Esophagus squamous epithelium (tissue), 5 donors: ENCODE results near the gene ITPKB. TPM values are rescaled to one million over a fixed set of nuclear protein-coding genes. Genes with fewer than 3 reads are reported as not detected.
"Not testable (repeated sequence)": the region's sequence is repeated elsewhere in the genome, so short reads cannot be mapped to it uniquely, and the experiment has no call there.

Experiments
- DNase-seq: peaks from one replicate; lab custom pipeline; 2025; lab: John Stamatoyannopoulos, UW
- H3K27ac ChIP-seq, 4 donors: fragments of 200-600 bp; sonication (generic); one replicate each; pipeline ENCODE4 v1.5.1; 2016 to 2019; ENCODE audit warnings: mild to moderate bottlenecking in 1 of 4
- H3K27me3 ChIP-seq, 4 donors: fragments of 200-600 bp; sonication (generic); 1 replicate in 3 of 4; 2 replicates in 1 of 4; pipeline versions ENCODE4 v1.5.1 to v1.6.0; 2017 to 2021; ENCODE audit warnings: antibody characterized with exemption in 1 of 4
- H3K36me3 ChIP-seq, 3 donors: fragments of 200-600 bp; sonication (generic); one replicate each; pipeline ENCODE4 v1.5.1; 2016 to 2019
- H3K4me1 ChIP-seq, 3 donors: fragments of 200-600 bp; sonication (generic); one replicate each; pipeline ENCODE4 v1.5.1; 2017 to 2019
- H3K4me3 ChIP-seq, 4 donors: fragments of 200-600 bp; sonication (generic); 1 replicate in 3 of 4; 2 replicates in 1 of 4; pipeline ENCODE4 v1.5.1; 2016 to 2019; ENCODE audit warnings: mild to moderate bottlenecking in 2 of 4, moderate library complexity in 1 of 4
- H3K9me3 ChIP-seq, 3 donors: fragments of 200-600 bp; sonication (generic); one replicate each; pipeline ENCODE4 v1.5.1; 2016 to 2019
- CTCF ChIP-seq, 6 experiments: fragments of 450-650 bp in 4 of 6; fragments of 200-600 bp in 2 of 6; sonication (generic) in 2 of 6; IDR thresholded peaks; one replicate each; pipeline ENCODE4 v1.5.1; 2016 to 2019; ENCODE audit warnings: antibody characterized with exemption in 6 of 6, mild to moderate bottlenecking in 4 of 6, moderate library complexity in 4 of 6
- POLR2A ChIP-seq, 4 donors: fragments of 450-650 bp; IDR thresholded peaks; one replicate each; pipeline ENCODE4 v1.6.1; 2017; ENCODE audit warnings: antibody characterized with exemption in 4 of 4, mild to moderate bottlenecking in 4 of 4, moderate library complexity in 3 of 4
- WGBS, 2 donors: methylation state at CpG; one replicate each; pipeline ENCODE4 v1.1.5; 2018; 5-methylcytosine and 5-hydroxymethylcytosine counted together
- intact Hi-C: fragments of 100-400 bp; cut with DNase I; formaldehyde crosslinking; loops from one replicate; pipeline ENCODE4 v1.15.0; 2022
- total RNA-seq, 4 donors: library from RNA; depleted of rRNA; stranded (reverse); fragments of >200 nt; gene quantifications; one replicate each; pipeline ENCODE4 v1.1.0, GENCODE V29; 2016
- donor health status: DM: yes; HTN: yes; CAD: no.

Gene ITPKB
- total RNA-seq, 4 donors from 2014 or later = 10.7 to 22.3 (median 15.9) TPM

DNA sequence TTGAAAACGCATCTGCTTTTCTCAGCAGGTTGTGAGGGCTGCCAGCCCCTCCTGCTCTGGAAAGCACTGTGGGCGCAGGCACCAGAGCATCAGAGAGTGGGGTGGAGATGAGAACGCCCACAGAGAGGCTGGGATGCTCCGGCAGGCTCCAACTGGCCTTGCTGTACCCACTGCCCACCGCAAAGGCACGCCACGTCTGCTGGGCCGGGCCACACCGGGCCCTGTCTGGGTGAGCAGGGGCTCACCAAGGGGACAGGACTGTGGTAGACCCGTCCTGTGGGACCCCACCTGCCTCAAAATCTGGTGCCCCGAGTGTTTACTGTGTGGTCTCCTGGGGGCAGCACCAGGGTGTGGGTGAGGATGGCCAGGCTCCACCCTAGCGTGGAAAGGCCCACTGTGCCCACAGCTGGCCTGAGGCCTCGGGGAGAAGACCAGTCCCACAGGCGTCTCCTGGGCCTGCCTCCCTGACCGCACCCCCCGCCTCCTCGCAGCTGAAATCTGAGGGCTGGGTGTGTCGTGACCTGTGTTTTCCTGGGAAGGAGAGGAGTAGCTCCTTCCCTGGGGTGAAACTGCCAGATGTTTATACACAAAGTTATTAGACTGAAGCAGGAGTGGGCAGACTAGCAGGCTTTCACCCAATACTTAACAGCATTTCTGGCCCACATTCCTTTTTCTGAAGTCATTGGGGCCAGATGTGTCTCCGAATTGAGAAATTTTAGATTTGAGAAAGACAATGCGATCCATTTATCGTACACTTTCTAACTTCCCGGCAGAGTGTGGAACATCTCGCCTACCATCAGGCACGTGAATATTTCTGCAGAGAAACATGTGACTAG, 136.7 kb downstream of the ITPKB start:
- Histone ChIP-seq H3K36me3 (no peaks in the 10 kb centered on the region), H3K9me3 (no peaks in the 10 kb centered on the region), H3K4me1 (peaks cover 30 to 50% (median 35%) of the 10 kb centered on the region in 3 donors), H3K27ac (peak overlapping the region; percentile 73 to 89 (median 82)), H3K27me3 (no peaks in the 10 kb centered on the region), H3K4me3 (peak overlapping the region in 1 of 4 donors; percentile 46)
- intact Hi-C loops = no loop called here
- TF ChIP-seq POLR2A (IDR thresholded peaks at IDR 0.05) (no peak), CTCF (IDR thresholded peaks at IDR 0.05) (no peak)
- no peak for DNase-seq
- 51 to 71% methylated on average over 12 to 17 of the region's 24 CpGs for WGBS, 2 donors

DNA sequence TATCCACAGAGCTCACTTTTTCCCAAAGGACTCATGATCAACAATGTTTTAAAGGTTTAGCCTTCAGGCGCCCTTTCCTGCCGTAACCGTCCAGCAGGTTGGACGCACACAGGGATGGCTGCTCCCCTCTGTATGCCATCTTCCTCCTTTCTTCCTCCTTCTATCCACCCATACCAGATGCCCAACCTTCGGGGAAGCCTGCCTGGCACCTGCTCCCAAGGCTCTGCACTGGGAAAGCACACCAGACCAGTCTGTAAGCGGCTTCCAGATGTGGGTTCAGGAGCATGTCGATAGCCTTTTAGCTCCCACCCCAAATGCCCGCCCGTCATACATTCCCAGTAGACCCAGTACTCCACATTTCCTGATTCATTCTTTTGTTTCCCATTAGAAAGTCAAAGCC, 137.6 kb downstream of the ITPKB start:
- no peak for DNase-seq
- Histone ChIP-seq H3K27ac (peak overlapping the region in 2 of 4 donors; percentile 81 to 89), H3K4me3 (no peak overlapping the region), H3K36me3 (no peaks in the 10 kb centered on the region), H3K4me1 (peaks cover 25 to 48% (median 35%) of the 10 kb centered on the region in 3 donors), H3K27me3 (no peaks in the 10 kb centered on the region), H3K9me3 (no peaks in the 10 kb centered on the region)
- 95 to 97% methylated on average over 9 of the region's 9 CpGs for WGBS, 2 donors
- no peak for TF ChIP-seq POLR2A (IDR thresholded peaks at IDR 0.05)
- no peak for TF ChIP-seq CTCF (IDR thresholded peaks at IDR 0.05)
- intact Hi-C loops = no loop called here

DNA sequence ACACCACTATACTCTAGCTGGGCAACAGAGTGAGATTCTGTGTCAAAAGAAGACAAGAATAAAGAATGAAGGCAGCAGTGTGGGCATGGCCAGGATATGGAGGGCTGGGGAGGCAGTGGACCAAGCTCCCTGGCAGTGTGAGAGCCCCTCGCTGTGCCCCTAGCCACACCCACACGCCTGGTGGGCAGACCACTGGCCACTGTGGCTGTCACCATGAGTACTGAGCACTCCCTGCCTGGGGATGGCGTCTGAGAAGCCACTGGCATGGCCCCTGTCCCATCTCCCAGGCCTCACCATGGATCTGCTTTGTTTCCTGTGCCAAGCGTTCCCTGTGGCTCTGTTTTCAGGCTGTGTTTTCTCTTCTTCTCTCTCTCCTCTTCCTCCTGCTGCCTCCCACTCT, 138.8 kb downstream of the ITPKB start:
- no peak for DNase-seq
- no peaks in the 10 kb centered on the region for H3K36me3 ChIP-seq
- no peak overlapping the region for H3K4me3 ChIP-seq
- WGBS, 2 donors = 76 to 82% methylated on average over 4 of the region's 4 CpGs
- H3K27ac ChIP-seq = no peak overlapping the region
- no peaks in the 10 kb centered on the region for H3K9me3 ChIP-seq
- peaks cover 22 to 36% (median 32%) of the 10 kb centered on the region in 3 donors for H3K4me1 ChIP-seq
- intact Hi-C loops = no loop called here
- TF ChIP-seq POLR2A (IDR thresholded peaks at IDR 0.05) (no peak), CTCF (IDR thresholded peaks at IDR 0.05) (no peak)
- no peaks in the 10 kb centered on the region for H3K27me3 ChIP-seq

GRCh38 chr1:226599636-226600238, 139.3 kb downstream of the ITPKB start:
- no peak for DNase-seq
- Histone ChIP-seq H3K4me3 (no peak overlapping the region), H3K9me3 (no peaks in the 10 kb centered on the region), H3K27ac (no peak overlapping the region), H3K36me3 (no peaks in the 10 kb centered on the region), H3K27me3 (no peaks in the 10 kb centered on the region), H3K4me1 (peaks cover 22 to 30% (median 28%) of the 10 kb centered on the region in 3 donors)
- intact Hi-C loops = no loop called here
- TF ChIP-seq CTCF (IDR thresholded peaks at IDR 0.05) (no peak), POLR2A (IDR thresholded peaks at IDR 0.05) (no peak)

DNA sequence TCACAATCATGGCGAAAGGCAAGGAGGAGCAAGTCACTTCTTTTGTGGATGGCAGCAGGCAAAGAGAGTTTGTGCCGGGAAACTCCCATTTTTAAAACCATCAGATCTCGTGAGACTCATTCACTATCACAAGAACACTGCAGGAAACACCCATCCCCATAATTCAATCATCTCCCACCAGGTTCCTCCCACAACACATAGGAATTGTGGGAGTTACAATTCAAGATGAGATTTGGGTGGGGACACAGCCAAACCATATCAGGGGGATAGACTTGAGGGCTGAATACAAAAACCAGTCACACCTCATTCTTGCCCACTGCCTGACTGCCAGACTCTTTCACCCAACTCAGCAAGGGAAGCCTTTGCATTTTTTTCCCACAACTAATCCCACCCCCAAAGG, 140.1 kb downstream of the ITPKB start:
- H3K36me3 ChIP-seq, DNase-seq, H3K9me3 ChIP-seq, H3K27ac ChIP-seq, H3K4me3 ChIP-seq, H3K27me3 ChIP-seq, intact Hi-C loops: not testable (repeated sequence)
- H3K4me1 ChIP-seq = peaks cover 16 to 23% (median 21%) of the 10 kb centered on the region in 3 donors
- WGBS, 2 donors = 76 to 87% methylated on average over 3 of the region's 3 CpGs
